Astrocyte of the cerebellum (primary cell): ENCODE results near the gene PYY.
"Not testable (repeated sequence)": the region's sequence is repeated elsewhere in the genome, so short reads cannot be mapped to it uniquely, and the experiment has no call there.

Experiments
- DNase-seq: peaks from one replicate; pipeline ENCODE4 v3.0.0-alpha.2; 2011; ENCODE audit warnings: low read depth
- H3K4me3 ChIP-seq: 2 replicates; pipeline ENCODE4 v1.5.1; 2011; ENCODE audit warnings: mild to moderate bottlenecking, low read depth, low read length, moderate library complexity
- in situ Hi-C: cut with HindIII; loops from 2 replicates; pipeline ENCODE4 v1.10.0; 2017; ENCODE audit warnings: low sequenced_read_pairs
- TF ChIP-seq, protein P1 (sequence below): IDR thresholded peaks from 2 replicates; pipeline ENCODE4 v1.5.1; 2012; ENCODE audit warnings: low read length, low read depth, moderate library complexity, mild to moderate bottlenecking; ENCODE audit errors: missing control alignments

The PYY gene

GRCh38 chr17:43979011-43979410, 25.3 kb upstream of the PYY start:
- no peak for DNase-seq
- in situ Hi-C loops = no loop called here
- TF ChIP-seq, protein P1, sequence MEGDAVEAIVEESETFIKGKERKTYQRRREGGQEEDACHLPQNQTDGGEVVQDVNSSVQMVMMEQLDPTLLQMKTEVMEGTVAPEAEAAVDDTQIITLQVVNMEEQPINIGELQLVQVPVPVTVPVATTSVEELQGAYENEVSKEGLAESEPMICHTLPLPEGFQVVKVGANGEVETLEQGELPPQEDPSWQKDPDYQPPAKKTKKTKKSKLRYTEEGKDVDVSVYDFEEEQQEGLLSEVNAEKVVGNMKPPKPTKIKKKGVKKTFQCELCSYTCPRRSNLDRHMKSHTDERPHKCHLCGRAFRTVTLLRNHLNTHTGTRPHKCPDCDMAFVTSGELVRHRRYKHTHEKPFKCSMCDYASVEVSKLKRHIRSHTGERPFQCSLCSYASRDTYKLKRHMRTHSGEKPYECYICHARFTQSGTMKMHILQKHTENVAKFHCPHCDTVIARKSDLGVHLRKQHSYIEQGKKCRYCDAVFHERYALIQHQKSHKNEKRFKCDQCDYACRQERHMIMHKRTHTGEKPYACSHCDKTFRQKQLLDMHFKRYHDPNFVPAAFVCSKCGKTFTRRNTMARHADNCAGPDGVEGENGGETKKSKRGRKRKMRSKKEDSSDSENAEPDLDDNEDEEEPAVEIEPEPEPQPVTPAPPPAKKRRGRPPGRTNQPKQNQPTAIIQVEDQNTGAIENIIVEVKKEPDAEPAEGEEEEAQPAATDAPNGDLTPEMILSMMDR = no peak
- H3K4me3 ChIP-seq = no peak overlapping the region

DNA sequence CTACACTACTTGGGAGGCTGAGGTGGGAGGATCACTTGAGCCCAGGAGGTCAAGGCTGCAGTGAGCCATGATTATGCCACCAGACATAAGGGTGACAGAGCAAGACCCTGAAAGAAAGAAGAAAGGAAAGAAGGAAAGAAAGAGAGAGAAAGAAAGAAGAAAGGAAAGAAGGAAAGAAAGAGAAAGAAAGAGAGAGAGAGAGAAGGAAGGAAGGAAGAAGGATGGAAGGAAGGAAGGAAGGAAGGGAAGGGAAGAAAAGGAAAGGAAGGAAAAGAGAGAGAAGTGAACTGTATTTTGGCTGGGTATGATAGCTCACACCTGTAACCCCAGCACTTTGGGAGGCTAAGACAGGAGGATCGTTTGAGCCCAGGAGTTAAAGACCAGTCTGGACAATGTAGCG, 24.3 kb upstream of the PYY start:
- in situ Hi-C loops = no loop called here
- H3K4me3 ChIP-seq = no peak overlapping the region
- TF ChIP-seq, protein P1 = no peak
- DNase-seq = no peak

- no peak for DNase-seq
- H3K4me3 ChIP-seq = no peak overlapping the region
- TF ChIP-seq, protein P1 = no peak
- in situ Hi-C loops = no loop called here
These were observed 23.5 kb upstream of the PYY start for GRCh38 chr17:43976963-43977837.

- in situ Hi-C loops = no loop called here
- TF ChIP-seq, protein P1 = no peak
- no peak for DNase-seq
- H3K4me3 ChIP-seq = no peak overlapping the region
These were observed 22.2 kb upstream of the PYY start for GRCh38 chr17:43975898-43976297.

DNA sequence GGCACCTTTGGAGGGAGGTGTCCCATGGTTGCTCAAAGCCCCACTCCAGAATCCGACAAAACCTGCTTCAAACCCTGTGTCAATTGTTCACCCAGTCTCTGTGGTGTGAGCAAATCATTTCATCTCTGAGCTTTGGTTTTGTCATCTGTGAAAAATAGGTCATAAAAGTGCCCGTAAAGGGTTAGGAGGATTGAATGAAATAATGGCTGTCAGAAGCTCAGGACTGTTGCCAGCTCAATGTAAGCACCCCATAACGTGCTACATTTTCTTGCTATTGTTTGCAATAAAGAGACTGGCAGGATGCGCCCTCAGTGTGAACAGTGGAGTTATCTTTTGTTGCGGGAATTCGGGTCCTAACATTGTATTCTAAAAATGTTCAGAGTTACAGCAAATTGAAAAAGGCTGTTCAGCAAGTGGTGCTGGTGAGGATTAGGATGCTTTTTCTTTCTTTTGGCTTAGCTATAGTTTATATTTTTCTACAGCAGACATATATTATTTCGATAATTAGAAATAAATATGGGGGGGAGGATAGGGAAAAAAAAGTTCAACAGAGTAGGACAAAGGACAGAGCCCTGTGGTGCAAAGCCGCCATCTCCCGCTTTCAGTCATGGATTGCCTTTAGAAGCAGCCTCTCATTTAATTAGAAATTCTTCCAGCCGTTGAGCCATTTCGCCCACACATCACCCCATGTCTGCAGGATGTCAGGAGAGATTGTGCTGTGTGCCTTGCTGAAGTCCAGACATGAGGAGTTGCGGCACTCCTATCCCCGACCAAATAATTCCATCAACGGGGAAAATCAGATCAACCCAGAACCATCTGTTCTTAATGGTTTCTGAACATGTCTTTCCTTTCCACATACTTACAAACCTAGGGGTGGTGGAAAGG, 20.9 kb upstream of the PYY start:
- no peak for DNase-seq
- no peak overlapping the region for H3K4me3 ChIP-seq
- TF ChIP-seq, protein P1 = no peak
- in situ Hi-C loops = no loop called here

- H3K4me3 ChIP-seq, DNase-seq, in situ Hi-C loops: not testable (repeated sequence)
These were observed 18.9 kb upstream of the PYY start for GRCh38 chr17:43972444-43973212.

- H3K4me3 ChIP-seq, in situ Hi-C loops, DNase-seq: not testable (repeated sequence)
These were observed 17.7 kb upstream of the PYY start for GRCh38 chr17:43971436-43971835.
